Measurements from ENCODE around the gene OR51Q1.

GRCh38 chr11:5467527-5467926, 45.6 kb downstream of the OR51Q1 start:
- TF ChIP-seq GABPA (IDR thresholded peaks at IDR 0.05; ENCODE audit: low read depth): no peak
- no peak for TF ChIP-seq CTCF (IDR thresholded peaks at IDR 0.05)
- TF ChIP-seq REST (IDR thresholded peaks at IDR 0.05; ENCODE audit: low read depth, low read length): no peak
- TF ChIP-seq NRF1 (IDR thresholded peaks at IDR 0.05; ENCODE audit: low read depth, low read length): no peak
- no peak for TF ChIP-seq EP300 (IDR thresholded peaks at IDR 0.05; ENCODE audit: borderline replicate concordance in 1 of 2, low read depth in 1 of 2, low read length in 1 of 2)
- TF ChIP-seq POLR2AphosphoS5 (IDR thresholded peaks at IDR 0.05; ENCODE audit: low read depth, low read length): no peak
- no peak for TF ChIP-seq CHD2 (IDR thresholded peaks at IDR 0.05; ENCODE audit: low read length, partially characterized antibody)
- TF ChIP-seq, protein P1, sequence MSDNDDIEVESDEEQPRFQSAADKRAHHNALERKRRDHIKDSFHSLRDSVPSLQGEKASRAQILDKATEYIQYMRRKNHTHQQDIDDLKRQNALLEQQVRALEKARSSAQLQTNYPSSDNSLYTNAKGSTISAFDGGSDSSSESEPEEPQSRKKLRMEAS (IDR thresholded peaks at IDR 0.05; ENCODE audit: low read depth): no peak
- TF ChIP-seq, protein P2, sequence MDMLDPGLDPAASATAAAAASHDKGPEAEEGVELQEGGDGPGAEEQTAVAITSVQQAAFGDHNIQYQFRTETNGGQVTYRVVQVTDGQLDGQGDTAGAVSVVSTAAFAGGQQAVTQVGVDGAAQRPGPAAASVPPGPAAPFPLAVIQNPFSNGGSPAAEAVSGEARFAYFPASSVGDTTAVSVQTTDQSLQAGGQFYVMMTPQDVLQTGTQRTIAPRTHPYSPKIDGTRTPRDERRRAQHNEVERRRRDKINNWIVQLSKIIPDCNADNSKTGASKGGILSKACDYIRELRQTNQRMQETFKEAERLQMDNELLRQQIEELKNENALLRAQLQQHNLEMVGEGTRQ (IDR thresholded peaks at IDR 0.05; ENCODE audit: borderline replicate concordance, low read depth, low read length): no peak
- no peak for TF ChIP-seq RAD21 (IDR thresholded peaks at IDR 0.05; ENCODE audit: low read length)
- TF ChIP-seq, protein P3, sequence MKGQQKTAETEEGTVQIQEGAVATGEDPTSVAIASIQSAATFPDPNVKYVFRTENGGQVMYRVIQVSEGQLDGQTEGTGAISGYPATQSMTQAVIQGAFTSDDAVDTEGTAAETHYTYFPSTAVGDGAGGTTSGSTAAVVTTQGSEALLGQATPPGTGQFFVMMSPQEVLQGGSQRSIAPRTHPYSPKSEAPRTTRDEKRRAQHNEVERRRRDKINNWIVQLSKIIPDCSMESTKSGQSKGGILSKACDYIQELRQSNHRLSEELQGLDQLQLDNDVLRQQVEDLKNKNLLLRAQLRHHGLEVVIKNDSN (IDR thresholded peaks at IDR 0.05; ENCODE audit: borderline replicate concordance, low read depth): no peak
- no peak for TF ChIP-seq EZH2phosphoT487 (IDR thresholded peaks at IDR 0.05; ENCODE audit: borderline replicate concordance, low read depth)
